HepG2 (cell line): ENCODE results near the gene MEX3A. TPM values are rescaled to one million over a fixed set of nuclear protein-coding genes. Genes with fewer than 3 reads are reported as not detected.

Experiments
- ARID2 ChIP-seq: sonication (generic); formaldehyde crosslinking; IDR thresholded peaks from 2 replicates; pipeline ENCODE4 v1.8.1; 2022; ENCODE audit warnings: mild to moderate bottlenecking, missing genetic modification reagents, borderline replicate concordance
- CEBPZ ChIP-seq: IDR thresholded peaks from 2 replicates; pipeline ENCODE4 v1.6.1; 2012; ENCODE audit warnings: low read length, improper control_type of control experiment
- FOXC1 ChIP-seq: sonication (generic); formaldehyde crosslinking; IDR thresholded peaks from 2 replicates; pipeline ENCODE4 v1.8.0; 2022; ENCODE audit warnings: mild to moderate bottlenecking, missing genetic modification reagents, borderline replicate concordance
- GATAD1 ChIP-seq: IDR thresholded peaks from 2 replicates; pipeline ENCODE4 v1.6.1; 2016; ENCODE audit warnings: missing genetic modification reagents, missing compliant biosample characterization
- HMG20A ChIP-seq: IDR thresholded peaks from 2 replicates; pipeline ENCODE4 v1.6.1; 2016; ENCODE audit warnings: borderline replicate concordance
- ISL2 ChIP-seq: sonication (generic); formaldehyde crosslinking; IDR thresholded peaks from 2 replicates; pipeline ENCODE4 v1.5.0; 2020; ENCODE audit warnings: missing genetic modification reagents
- MAX ChIP-seq: IDR thresholded peaks from 2 replicates; pipeline ENCODE4 v1.6.1; 2012; ENCODE audit warnings: inconsistent platforms
- MYNN ChIP-seq: sonication (generic); formaldehyde crosslinking; IDR thresholded peaks from 2 replicates; pipeline ENCODE4 v1.4.0; 2020; ENCODE audit warnings: mild to moderate bottlenecking, low read depth, missing genetic modification reagents
- PATZ1 ChIP-seq: sonication (generic); formaldehyde crosslinking; IDR thresholded peaks from 2 replicates; pipeline ENCODE4 v1.4.0; 2020; ENCODE audit warnings: missing genetic modification reagents
- RBM39 ChIP-seq: fragments of 200-400 bp; formaldehyde crosslinking; IDR thresholded peaks from one replicate; pipeline ENCODE4 v1.6.1; 2018; ENCODE audit warnings: antibody characterized with exemption, mild to moderate bottlenecking, low read depth, low read length; ENCODE audit not compliant: poor library complexity, severe bottlenecking
- REST ChIP-seq, 2 experiments: IDR thresholded peaks; 2 replicates each; pipeline ENCODE4 v1.6.1; 2011 to 2012; ENCODE audit warnings: low read length in 2 of 2, borderline replicate concordance in 1 of 2, low read depth in 1 of 2, mild to moderate bottlenecking in 1 of 2, moderate library complexity in 1 of 2
- TERF1 ChIP-seq: sonication (generic); formaldehyde crosslinking; IDR thresholded peaks from 2 replicates; pipeline ENCODE4 v1.8.0; 2022; ENCODE audit warnings: mild to moderate bottlenecking, missing genetic modification reagents, moderate library complexity
- ZNF20 ChIP-seq: sonication (generic); formaldehyde crosslinking; IDR thresholded peaks from 2 replicates; pipeline ENCODE4 v1.4.0; 2020; ENCODE audit warnings: mild to moderate bottlenecking, moderate library complexity, missing genetic modification reagents
- ZNF577 ChIP-seq: sonication (generic); formaldehyde crosslinking; IDR thresholded peaks from 2 replicates; pipeline ENCODE4 v1.4.0; 2020; ENCODE audit warnings: mild to moderate bottlenecking, low read depth, missing genetic modification reagents, borderline replicate concordance
- polyA plus RNA-seq, 8 experiments: library from polyadenylated mRNA; depleted of rRNA in 3 of 8; stranded (reverse) in 7 of 8; unstranded in 1 of 8; fragments of >200 nt; fragmentation: Illumina TruSeq in 4 of 8; extraction: Trizol in 4 of 8; gene quantifications; 2 replicates each; pipeline versions ENCODE4 v1.2.1 to v1.2.3, GENCODE V29; 2011 to 2016; ENCODE audit warnings: low read depth in 4 of 8, missing spikeins in 1 of 8, mixed read lengths in 1 of 8; ENCODE audit not compliant: insufficient read depth in 1 of 8
- total RNA-seq, 5 experiments: library from RNA; depleted of rRNA; stranded (reverse); fragments of >200 nt; fragmentation: Illumina TruSeq; extraction: Trizol; gene quantifications; 2 replicates each; pipeline ENCODE4 v1.2.3, GENCODE V29; 2016; ENCODE audit warnings: low read depth in 1 of 5
- TF ChIP-seq, protein P1 (sequence below): sonication (generic); formaldehyde crosslinking; IDR thresholded peaks from 2 replicates; pipeline ENCODE4 v1.5.1; 2020; ENCODE audit warnings: missing genetic modification reagents, mild to moderate bottlenecking, borderline replicate concordance

The MEX3A gene
- total and polyA plus RNA-seq, 2 of the 13 experiments (the other 11 are each of a cell fraction or from before 2014, with no cell fraction given): 7.6 to 9.1 TPM

GRCh38 chr1:156081180-156081916, 917 bp downstream of the MEX3A start (continued):
- TF ChIP-seq GATAD1 (CRISPR knock-in tag) (no peak), REST (IDR thresholded peaks at IDR 0.05; ENCODE audit: borderline replicate concordance in 1 of 2, low read depth in 1 of 2, low read length in 2 of 2) (no peak), MYNN (CRISPR knock-in tag) (no peak), ARID2 (no peak), ZNF577 (no peak), PATZ1 (CRISPR knock-in tag) (peak; percentile 56), ZNF20 (no peak), FOXC1 (CRISPR knock-in tag) (0 out of 2 replicates have a peak, but pooled peaks have one; percentile 47), RBM39 (peak; percentile 19), MAX (peak; percentile 86), TERF1 (CRISPR knock-in tag) (no peak), ISL2 (CRISPR knock-in tag) (no peak), HMG20A (no peak), CEBPZ (no peak)
- TF ChIP-seq, protein P1, sequence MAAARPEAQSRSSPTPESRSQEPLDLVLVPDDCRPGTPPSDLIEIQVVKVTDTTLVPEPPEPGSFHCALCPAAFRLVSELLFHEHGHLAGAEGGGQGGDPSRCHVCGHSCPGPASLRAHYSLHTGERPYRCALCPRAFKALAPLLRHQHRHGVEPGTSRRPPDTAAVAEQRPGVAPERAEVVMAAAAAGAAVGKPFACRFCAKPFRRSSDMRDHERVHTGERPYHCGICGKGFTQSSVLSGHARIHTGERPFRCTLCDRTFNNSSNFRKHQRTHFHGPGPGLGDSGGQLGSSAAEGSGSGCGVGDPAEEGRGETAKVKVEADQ: no peak
